MV-4-11 (cell line): ENCODE results near the gene RPLP1.
A peak's percentile ranks its signal among the peaks of the same experiment; 100 is the strongest.

ENCODE experiments used
- DNase-seq: peaks from one replicate; lab custom pipeline; 2025; lab: John Stamatoyannopoulos, UW

RPLP1 gene

DNA sequence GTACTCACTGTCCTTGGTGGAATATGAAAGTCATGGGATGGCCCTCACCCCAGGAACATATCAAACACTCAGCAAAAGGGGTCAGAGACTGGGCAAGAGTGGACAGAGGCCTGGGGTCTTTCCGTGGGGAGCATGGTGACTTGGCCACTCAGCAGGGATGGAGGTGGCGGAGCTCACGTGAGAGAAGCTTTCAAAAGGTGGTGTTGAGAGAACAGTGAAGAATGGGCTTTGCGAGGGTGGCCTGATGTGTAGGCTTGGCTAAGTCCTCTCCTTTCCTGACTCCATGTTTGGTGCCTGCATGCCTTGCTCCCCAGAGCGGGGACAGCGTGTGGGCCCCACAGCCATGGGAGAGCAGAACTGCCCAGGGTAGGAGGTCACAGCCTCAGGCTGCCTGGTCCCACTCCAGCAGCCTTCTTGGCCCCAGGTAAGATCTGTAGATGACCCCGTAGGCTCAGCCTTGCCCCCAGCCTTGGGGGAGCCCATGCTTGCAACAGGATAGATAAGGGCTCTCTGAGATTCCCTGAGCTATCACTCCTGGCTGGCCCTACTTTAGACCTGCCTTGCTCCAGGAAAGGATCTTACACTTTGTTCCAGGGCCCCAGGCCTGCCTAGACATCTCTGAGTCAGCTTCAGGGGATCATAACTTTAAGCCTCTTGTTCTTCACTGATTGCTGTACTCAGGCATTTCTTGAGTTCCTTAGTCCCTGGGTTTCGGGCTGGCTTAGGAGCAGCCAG lies 17.0 kb downstream of the RPLP1 start:
- no peak for DNase-seq

DNA sequence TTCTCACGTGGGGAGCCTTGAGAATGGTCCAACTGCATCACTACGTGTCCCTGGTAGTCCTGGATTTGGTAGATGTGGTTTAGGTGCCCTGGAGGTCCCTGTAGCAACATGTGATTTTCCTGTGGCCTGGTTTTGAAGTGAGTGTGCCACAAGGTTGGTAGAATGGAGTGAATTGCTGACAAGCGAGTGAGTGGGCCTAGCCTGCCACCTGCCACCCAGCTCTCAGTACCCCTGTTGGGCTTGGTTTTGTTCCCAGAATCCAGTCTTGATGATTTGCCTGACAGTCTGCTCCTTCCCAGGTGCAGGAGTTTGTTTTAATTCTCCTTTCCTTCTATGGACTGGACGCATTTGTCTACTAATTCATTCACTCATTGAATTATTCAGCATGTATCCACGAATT lies 19.4 kb downstream of the RPLP1 start:
- no peak for DNase-seq

- no peak for DNase-seq
Measured at GRCh38 chr15:69472562-69472961, 19.9 kb downstream of the RPLP1 start.

- no peak for DNase-seq
Measured at GRCh38 chr15:69474291-69474690, 21.7 kb downstream of the RPLP1 start.

DNA sequence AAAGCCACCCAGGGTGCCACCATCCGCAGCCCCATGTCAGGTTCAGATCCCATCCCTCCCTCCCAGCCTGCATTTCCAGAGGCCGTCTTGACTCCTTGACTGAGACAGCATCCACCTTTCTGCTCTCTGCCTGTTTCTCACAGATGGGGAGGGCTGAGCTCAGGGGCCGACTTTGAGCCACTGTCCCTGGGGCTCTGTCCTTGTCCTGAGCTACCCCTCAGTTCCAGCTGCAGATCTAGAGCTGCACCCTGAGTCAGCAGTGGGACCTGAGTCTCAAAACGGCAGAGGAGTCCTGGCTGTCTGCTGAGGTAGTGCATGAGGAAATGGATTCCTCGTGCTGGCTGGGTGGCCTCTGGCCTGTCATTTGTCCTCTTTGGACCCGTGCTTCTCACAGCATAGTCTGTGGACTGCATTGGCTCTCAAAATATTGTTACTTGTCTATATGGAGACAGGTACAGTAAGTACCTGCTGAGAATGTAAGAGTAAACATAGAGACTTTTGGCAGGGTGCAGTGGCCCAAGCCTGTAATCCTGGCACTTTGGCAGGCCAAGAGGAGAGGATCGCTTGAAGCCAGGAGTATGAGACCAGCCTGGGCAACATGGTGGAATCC lies 22.3 kb downstream of the RPLP1 start:
- no peak for DNase-seq

DNA sequence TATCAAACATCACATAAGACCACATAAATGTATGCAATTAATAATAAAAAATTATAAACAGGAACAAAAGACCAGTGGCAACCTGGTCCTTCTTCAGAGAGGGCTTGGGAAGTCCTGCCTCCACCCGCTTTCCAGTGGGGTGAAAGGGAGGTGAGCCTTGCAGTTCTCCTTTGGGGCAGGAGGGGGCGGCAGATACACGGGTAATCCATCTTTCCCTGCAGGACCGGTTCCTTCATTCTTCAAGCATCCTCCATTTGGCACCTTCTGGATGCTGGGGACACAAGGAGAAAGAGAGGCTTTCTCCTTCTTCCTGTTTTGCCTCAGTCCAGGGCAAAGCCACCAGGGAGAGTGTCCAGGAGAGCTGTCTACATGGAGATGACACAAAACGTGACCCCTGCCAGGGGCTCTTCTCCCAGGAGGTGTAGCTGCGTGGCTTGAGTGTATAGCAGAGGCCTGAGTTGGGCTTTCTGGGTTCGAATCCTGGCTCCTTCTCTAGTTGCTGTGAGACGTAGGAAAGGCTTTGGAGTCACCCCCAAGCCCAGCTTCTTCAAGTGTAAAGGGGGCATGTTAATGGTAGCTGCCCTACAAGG lies 23.2 kb downstream of the RPLP1 start:
- peak; percentile 64 for DNase-seq

GRCh38 chr15:69476704-69477473 lies 24.3 kb downstream of the RPLP1 start:
- DNase-seq = no peak

- peak; percentile 20 for DNase-seq
Measured at GRCh38 chr15:69478259-69478781, 25.7 kb downstream of the RPLP1 start.

DNA sequence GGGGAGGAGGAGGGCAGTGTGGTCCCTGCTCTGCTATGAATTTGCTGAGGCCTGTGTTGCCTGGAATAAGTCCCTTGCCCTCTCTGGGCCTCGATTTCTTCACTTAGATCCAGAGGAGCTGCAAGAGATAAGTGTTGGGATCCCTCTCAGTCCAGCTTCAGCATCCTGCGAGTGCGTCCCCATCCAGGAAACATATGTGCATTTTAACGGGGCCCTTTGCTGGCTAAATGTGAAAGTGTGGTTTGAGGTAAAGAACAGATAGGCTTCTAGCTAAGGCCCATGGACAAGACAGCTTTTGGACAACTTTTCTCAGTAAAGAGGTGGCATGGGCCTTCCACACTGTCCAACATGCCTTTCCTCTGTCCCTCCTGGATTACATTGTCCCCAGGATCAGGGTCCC lies 26.5 kb downstream of the RPLP1 start:
- no peak for DNase-seq

DNA sequence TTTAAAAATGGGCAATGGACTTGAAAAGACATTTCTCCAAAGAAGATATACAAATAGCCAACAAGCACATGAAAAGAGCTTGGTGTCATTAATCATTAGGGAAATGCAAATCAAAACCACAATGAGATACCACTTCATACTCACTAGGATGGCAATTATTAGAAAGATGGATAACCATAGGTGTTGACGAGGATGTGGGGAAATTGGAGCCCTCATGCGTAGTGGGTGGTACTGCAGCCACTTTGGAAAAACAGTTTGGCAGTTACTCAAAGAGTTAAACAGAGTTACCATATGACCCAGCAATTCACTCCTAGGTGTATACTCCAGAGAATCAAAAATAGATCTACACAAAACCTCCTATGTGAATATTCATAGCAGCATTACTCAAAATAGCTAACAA lies 27.4 kb downstream of the RPLP1 start:
- DNase-seq = no peak

DNA sequence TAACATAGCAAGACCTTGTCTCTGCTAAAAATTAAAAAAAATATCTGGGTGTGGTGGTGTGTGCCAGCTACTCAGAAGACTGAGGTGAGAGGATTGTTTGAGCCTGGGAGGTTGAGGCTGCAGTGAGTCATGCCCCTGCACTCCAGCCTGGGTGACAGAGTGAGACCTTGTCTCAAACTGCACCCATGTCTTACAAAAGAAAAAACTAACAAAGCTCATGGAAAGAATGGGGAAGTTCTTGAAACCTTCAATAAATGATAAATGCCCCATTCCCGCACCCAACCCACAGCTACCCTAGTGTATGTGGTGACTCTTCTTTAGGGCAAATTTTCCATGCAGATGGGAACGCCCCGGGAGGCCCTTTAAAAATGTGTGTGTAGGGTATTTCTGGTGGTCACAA lies 28.3 kb downstream of the RPLP1 start:
- DNase-seq = peak; percentile 71

DNA sequence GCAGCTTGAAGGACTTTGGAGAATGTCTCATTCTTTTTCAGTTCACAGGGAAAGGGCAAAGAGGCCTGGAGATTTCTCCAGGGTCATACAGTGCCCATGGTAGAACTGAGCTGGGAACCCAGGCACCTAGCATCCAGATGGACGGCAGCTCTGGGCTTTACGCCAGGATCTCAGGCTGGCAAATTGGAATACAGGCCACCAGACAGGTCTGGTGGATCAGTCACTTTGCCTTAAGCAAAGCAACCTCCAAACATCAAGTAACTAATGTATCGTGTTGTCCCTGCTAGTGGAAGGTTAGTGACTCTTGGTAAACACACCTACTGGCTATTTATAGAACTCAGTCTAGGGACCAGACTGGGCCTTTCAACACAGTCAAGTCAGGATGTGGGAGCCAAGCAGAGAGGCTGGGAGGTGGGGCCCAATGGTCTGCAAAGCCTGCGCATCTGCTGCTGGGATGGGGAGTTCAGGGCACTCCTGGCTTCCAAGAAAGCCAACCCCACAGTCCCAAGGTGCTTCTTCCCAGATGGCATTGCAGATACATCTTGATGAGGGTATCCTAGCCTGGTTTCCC lies 30.2 kb downstream of the RPLP1 start:
- no peak for DNase-seq

GRCh38 chr15:69484837-69485236 lies 32.2 kb downstream of the RPLP1 start:
- DNase-seq = no peak

DNA sequence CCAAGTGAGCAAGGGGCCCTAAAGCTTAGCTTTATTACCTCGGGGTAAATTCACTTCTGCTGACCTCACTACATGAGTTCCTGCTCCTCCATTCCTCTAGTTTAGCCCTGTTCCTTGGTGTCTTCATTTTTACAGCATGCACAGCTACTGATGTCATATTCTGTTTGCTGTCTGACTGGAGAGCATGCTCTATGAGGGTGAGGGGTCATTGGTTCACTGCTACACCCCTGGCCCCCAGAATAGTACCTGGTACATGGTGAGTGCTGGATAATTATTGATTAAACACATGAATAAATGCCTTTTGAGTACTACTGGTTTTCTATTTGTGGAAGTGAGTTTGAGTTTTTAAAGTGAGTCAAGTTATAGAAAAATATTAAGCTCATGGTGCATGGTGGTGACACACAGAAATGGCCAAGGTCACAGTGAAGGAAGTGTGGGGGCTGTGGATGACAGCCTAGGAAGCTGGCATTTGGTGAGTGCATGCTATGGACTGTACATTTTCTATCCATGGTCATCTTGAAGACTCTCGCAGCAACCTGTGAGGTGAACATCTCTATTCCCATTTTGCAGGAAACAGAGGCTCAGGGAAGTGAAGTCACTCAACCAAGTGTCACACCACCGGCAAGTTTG lies 34.0 kb downstream of the RPLP1 start:
- DNase-seq = no peak

DNA sequence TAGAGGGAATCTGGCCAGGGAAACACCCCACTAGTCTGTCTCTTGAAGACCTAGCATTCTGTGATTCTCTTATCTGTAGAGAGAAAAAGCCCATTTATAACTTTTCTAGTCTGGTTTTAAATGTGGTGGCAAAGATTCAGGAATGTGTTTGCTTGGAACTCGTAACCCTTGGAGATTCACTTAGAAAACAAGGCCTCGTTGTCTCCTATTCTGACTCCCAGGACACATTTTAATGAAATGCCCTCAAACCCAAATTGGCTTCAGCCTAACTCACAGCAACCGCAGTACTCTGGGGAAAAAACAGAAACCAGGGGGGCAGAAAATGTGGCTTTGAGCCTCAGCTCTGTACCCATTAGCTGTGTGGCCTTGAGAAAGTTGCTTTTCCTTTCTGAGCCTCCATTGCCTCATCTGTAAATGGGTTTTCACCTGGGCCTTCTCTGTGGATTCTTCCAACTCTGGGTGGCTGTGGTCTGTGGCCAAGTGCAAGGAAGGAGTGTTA lies 36.5 kb downstream of the RPLP1 start:
- no peak for DNase-seq

GRCh38 chr15:69490356-69491037 lies 37.9 kb downstream of the RPLP1 start:
- no peak for DNase-seq

DNA sequence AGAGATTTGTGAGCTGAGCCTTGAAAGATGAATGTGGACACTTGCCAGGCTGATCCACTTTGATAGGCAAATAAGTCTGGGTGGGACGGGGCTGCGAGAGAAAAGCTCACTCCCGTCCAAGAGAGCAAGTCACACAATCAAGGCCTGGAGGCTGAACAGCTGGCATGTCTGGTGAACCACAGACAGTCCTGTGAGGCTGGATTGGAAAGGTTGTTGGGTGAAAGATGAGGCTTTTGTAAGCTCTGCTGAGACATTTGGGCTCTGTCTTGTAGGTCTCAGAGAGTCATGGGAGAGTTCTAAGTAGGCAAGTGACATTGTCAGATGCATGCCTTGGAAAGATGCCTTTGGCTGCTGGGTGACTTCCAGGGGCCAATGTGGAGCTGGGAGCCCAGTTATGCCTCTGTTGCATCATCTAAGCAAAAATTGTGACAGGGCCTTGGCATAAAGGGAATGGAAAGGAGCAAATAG lies 38.5 kb downstream of the RPLP1 start:
- DNase-seq = no peak

DNA sequence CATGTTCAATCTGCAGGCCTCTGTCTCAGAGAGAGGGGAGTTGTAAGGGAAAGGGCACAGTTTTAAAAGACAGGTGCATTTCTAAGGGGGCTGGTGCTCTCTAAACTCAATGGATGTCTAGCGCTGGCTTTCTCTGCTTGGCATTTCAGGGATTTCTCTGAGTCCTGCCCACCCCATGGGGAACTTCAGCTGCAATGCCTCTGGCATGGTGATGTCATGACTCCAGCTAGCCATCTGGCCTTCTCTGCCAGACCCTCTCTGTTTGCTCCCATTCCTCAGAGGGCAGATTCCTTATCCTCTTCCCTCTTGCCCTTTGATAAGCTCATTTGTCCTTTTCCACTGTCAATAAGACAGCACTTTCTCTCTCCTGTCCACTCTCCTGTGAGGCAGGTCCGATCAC lies 40.8 kb downstream of the RPLP1 start:
- no peak for DNase-seq

DNA sequence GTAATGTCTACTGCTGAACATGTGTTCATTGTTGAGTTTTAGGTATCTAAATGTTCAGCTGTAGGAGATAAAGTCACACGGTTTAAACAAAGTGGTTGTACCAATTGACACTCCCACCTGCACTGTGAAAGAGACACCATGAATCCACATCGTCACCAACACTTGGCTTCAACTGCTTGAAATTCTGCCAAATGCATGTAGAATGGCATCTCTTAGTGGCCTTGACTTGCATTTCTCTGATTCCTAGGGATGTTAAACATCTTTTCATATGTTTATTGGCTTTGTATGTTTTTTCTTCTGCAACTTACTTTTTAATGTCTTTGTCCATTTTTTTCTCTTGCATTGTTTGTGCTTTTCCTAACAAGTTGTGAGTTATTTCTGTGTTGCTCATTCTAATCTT lies 43.4 kb downstream of the RPLP1 start:
- DNase-seq = no peak

- DNase-seq = no peak
Measured at GRCh38 chr15:69497076-69497475, 44.5 kb downstream of the RPLP1 start.

- DNase-seq = no peak
Measured at GRCh38 chr15:69497667-69498066, 45.0 kb downstream of the RPLP1 start.
